Muscle layer of duodenum (tissue), 2 donors: ENCODE results near the gene PSMB4.

Experiments used
- H3K27ac ChIP-seq: one replicate; pipeline ENCODE4 v1.7.0; 2013; ENCODE audit warnings: mild to moderate bottlenecking, low read length
- H3K27me3 ChIP-seq: one replicate; pipeline ENCODE4 v1.7.0; 2013; ENCODE audit warnings: low read depth, mild to moderate bottlenecking, control low read depth, low read length
- H3K36me3 ChIP-seq, 2 donors: one replicate each; pipeline ENCODE4 v1.7.0; 2013; ENCODE audit warnings: low read length in 2 of 2, control low read depth in 1 of 2, mild to moderate bottlenecking in 1 of 2; ENCODE audit not compliant: insufficient read depth in 2 of 2, control insufficient read depth in 1 of 2
- H3K4me1 ChIP-seq, 2 donors: one replicate each; pipeline ENCODE4 v1.7.0; 2013; ENCODE audit warnings: low read length in 2 of 2, mild to moderate bottlenecking in 2 of 2, control low read depth in 1 of 2, moderate library complexity in 1 of 2; ENCODE audit not compliant: insufficient read depth in 2 of 2, control insufficient read depth in 1 of 2
- H3K4me3 ChIP-seq, 2 donors: one replicate each; pipeline ENCODE4 v1.7.0; 2013; ENCODE audit warnings: low read length in 2 of 2, low read depth in 1 of 2, mild to moderate bottlenecking in 1 of 2
- H3K9me3 ChIP-seq, 2 donors: one replicate each; pipeline ENCODE4 v1.7.0; 2013; ENCODE audit warnings: low read length in 2 of 2, control low read depth in 1 of 2, mild to moderate bottlenecking in 1 of 2; ENCODE audit not compliant: control insufficient read depth in 1 of 2
- donor health status: healthy.

PSMB4 gene

GRCh38 chr1:151447696-151448095 is 48.3 kb downstream of the PSMB4 start:
- Histone ChIP-seq H3K4me1 (peaks cover 4 to 28% of the 10 kb centered on the region in 2 donors), H3K9me3 (no peaks in the 10 kb centered on the region), H3K36me3 (no peaks in the 10 kb centered on the region), H3K27me3 (no peaks in the 10 kb centered on the region), H3K27ac (no peak overlapping the region), H3K4me3 (no peak overlapping the region)
